Cortex of kidney (tissue), 1 donor: ENCODE measurements around the gene DNMT1.
"Not testable (repeated sequence)": the region's sequence is repeated elsewhere in the genome, so short reads cannot be mapped to it uniquely, and the experiment has no call there.

Experiments used
- DNase-seq: peaks from one replicate; lab custom pipeline; 2025; lab: John Stamatoyannopoulos, UW

The DNMT1 gene

GRCh38 chr19:10194500-10195198 lies at the start of gene DNMT1:
Gene DNMT1, minus strand, starts transcription at chr19:10194953. Its CDS starts 54 bp downstream, at chr19:10194899.
- no peak for DNase-seq

GRCh38 chr19:10243606-10244005 lies 48.9 kb upstream of the DNMT1 start:
- DNase-seq: no peak

GRCh38 chr19:10241826-10242449 lies 47.2 kb upstream of the DNMT1 start:
- DNase-seq: not testable (repeated sequence)

- DNase-seq: no peak
Observed at GRCh38 chr19:10238172-10238783, 43.5 kb upstream of the DNMT1 start.

GRCh38 chr19:10237702-10238101 lies 42.9 kb upstream of the DNMT1 start:
- DNase-seq: no peak

- not testable (repeated sequence) for DNase-seq
Observed at GRCh38 chr19:10235409-10235808, 40.7 kb upstream of the DNMT1 start.

GRCh38 chr19:10235003-10235402 lies 40.2 kb upstream of the DNMT1 start:
- no peak for DNase-seq

GRCh38 chr19:10233946-10234345 lies 39.2 kb upstream of the DNMT1 start:
- no peak for DNase-seq

GRCh38 chr19:10231612-10232228 lies 37.0 kb upstream of the DNMT1 start:
- no peak for DNase-seq

- no peak for DNase-seq
Observed at GRCh38 chr19:10230861-10231611, 36.3 kb upstream of the DNMT1 start, which contains the start of gene S1PR2. Gene S1PR2, minus strand, starts transcription at chr19:10231331. Its CDS starts 6,426 bp downstream, at chr19:10224905.

GRCh38 chr19:10230173-10230860 lies 35.6 kb upstream of the DNMT1 start:
- no peak for DNase-seq

GRCh38 chr19:10228920-10229319 lies 34.2 kb upstream of the DNMT1 start:
- DNase-seq: no peak

- no peak for DNase-seq
Observed at GRCh38 chr19:10228393-10228792, 33.6 kb upstream of the DNMT1 start.

- no peak for DNase-seq
Observed at GRCh38 chr19:10227026-10227971, 32.5 kb upstream of the DNMT1 start.

GRCh38 chr19:10226376-10227025 lies 31.7 kb upstream of the DNMT1 start:
- no peak for DNase-seq

GRCh38 chr19:10226021-10226375 lies 31.2 kb upstream of the DNMT1 start:
- no peak for DNase-seq

GRCh38 chr19:10224337-10224736 lies 29.6 kb upstream of the DNMT1 start:
- no peak for DNase-seq

- no peak for DNase-seq
Observed at GRCh38 chr19:10223488-10224213, 28.9 kb upstream of the DNMT1 start.
